Measurements from ENCODE around the gene CPXM1.
"Not testable (repeated sequence)": the region's sequence is repeated elsewhere in the genome, so short reads cannot be mapped to it uniquely, and the experiment has no call there.

DNA sequence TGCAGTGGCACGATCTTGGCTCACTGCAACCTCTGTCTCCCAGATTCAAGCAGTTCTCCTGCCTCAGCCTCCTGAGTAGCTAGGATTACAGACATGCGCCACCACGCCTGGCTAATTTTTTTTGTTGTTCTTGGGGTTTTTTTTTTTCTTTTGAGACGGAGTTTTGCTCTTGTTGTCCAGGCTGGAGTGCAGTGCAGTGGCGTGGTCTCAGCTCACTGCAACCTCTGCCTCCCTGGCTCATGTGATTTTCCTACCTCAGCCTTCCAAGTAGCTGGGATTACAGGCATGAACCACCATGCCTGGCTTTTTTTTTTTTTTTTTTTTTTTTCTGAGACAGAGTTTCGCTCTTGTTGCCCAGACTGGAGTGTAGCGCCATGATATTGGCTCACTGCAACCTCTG is 30.8 kb upstream of the CPXM1 start:
- TF ChIP-seq, protein P1, sequence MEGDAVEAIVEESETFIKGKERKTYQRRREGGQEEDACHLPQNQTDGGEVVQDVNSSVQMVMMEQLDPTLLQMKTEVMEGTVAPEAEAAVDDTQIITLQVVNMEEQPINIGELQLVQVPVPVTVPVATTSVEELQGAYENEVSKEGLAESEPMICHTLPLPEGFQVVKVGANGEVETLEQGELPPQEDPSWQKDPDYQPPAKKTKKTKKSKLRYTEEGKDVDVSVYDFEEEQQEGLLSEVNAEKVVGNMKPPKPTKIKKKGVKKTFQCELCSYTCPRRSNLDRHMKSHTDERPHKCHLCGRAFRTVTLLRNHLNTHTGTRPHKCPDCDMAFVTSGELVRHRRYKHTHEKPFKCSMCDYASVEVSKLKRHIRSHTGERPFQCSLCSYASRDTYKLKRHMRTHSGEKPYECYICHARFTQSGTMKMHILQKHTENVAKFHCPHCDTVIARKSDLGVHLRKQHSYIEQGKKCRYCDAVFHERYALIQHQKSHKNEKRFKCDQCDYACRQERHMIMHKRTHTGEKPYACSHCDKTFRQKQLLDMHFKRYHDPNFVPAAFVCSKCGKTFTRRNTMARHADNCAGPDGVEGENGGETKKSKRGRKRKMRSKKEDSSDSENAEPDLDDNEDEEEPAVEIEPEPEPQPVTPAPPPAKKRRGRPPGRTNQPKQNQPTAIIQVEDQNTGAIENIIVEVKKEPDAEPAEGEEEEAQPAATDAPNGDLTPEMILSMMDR (IDR thresholded peaks at IDR 0.05; ENCODE audit: extremely low read depth in 1 of 2, insufficient read depth in 1 of 2, low read depth in 1 of 2, low read length in 2 of 2), result not testable (repeated sequence)
- TF ChIP-seq EZH2 (IDR thresholded peaks at IDR 0.05; ENCODE audit: borderline replicate concordance, low read depth, low read length, severe bottlenecking); GATA2 (IDR thresholded peaks at IDR 0.05; ENCODE audit: insufficient read depth, insufficient read length, low read depth, low read length); POLR2A (IDR thresholded peaks at IDR 0.05; ENCODE audit: low read depth, low read length); POLR2AphosphoS5 (IDR thresholded peaks at IDR 0.05; ENCODE audit: insufficient read depth, low read depth, low read length); FOS (IDR thresholded peaks at IDR 0.05; ENCODE audit: borderline replicate concordance, insufficient read depth, low read length); MYC (IDR thresholded peaks at IDR 0.05; ENCODE audit: low read depth, low read length): not testable (repeated sequence)
- TF ChIP-seq, protein P2, sequence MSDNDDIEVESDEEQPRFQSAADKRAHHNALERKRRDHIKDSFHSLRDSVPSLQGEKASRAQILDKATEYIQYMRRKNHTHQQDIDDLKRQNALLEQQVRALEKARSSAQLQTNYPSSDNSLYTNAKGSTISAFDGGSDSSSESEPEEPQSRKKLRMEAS (IDR thresholded peaks at IDR 0.05; ENCODE audit: insufficient read depth, insufficient read length), result not testable (repeated sequence)

Data from endothelial cell of umbilical vein (primary cell).